NOMO-1 (cell line): ENCODE data around the gene WNT7B.

Experiments used
- DNase-seq, 2 experiments: peaks; one replicate each; lab custom pipeline; 2025; ENCODE audit not compliant: unreplicated experiment in 2 of 2; lab: John Stamatoyannopoulos, UW

The WNT7B gene

GRCh38 chr22:45997077-45997776 is 20.3 kb upstream of the WNT7B start:
- DNase-seq: peak; percentile 71 to 76

DNA sequence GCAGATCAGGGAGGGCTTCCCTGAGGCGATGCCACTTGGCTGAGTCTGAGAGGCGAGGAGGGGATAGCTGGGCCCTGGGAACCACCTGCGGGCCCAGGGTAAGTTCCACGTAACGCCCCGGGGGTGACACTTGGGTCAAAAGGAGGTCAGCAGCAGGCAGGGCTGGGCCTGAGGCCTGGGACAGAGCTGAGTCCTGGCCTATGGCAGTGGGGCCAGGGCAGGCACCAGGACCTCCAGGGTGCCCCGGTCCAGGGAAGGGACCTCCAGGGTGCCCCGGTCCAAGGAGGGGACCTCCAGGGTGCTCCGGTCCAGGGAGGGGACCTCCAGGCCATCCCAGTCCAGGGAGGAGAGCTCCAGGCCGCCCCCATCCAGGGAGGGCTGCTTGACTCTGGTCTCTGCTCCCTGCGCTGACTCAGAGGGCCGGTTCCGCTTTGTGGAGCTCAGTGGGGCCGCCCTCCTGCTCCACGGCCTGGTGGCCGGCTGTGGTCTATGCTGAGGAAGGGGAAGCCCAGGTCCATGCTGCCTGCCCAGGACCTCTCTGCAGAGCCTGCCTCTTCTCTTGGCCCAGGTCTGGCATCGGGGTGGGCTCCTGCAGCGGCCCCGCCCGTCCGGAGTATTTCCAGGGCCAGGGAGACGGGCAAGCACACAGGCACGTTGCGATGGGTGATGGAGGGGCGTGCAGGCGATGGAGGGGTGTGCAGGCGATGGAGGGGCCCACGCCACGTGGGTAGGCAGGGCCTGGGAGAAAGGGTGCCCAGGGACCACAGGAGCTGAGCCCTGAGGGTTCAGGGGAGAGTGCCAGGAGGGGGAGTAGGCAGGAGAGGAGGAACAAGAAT is 19.5 kb upstream of the WNT7B start:
- peak; percentile 86 to 89 for DNase-seq

DNA sequence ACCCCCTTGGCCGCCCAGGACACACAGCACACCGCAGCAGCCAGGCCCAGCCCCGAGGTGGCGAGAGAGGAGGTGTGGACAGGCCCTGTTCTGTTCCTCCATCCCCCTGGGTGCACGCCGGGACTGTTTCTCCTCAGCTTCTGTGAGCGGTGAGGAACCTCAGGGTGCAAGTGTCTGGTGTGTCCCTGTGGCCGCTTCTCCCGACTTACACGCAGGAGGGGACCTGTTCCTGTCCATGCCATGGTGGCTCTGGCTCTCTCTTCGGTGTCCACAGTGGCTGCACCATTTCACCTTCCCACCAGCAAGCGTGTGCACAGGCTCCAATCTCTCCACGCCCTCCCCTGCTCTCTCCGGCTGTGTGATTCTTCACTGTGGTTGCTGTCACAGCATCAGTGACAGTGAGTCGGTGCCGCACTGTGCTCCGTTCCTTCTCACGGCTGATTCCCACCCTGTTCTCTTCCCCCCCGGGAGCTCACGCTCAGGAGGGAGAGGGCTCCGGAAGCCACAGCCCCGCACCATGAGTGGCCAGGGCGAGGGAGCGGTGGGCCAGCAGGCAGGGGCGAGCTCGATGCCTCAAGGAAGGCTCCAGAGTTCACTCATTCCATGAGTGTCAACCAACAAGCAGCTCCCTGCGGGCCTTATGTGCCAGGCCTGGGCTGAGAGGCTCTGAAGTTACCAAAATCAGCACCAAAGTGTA is 18.6 kb upstream of the WNT7B start:
- DNase-seq: no peak

DNA sequence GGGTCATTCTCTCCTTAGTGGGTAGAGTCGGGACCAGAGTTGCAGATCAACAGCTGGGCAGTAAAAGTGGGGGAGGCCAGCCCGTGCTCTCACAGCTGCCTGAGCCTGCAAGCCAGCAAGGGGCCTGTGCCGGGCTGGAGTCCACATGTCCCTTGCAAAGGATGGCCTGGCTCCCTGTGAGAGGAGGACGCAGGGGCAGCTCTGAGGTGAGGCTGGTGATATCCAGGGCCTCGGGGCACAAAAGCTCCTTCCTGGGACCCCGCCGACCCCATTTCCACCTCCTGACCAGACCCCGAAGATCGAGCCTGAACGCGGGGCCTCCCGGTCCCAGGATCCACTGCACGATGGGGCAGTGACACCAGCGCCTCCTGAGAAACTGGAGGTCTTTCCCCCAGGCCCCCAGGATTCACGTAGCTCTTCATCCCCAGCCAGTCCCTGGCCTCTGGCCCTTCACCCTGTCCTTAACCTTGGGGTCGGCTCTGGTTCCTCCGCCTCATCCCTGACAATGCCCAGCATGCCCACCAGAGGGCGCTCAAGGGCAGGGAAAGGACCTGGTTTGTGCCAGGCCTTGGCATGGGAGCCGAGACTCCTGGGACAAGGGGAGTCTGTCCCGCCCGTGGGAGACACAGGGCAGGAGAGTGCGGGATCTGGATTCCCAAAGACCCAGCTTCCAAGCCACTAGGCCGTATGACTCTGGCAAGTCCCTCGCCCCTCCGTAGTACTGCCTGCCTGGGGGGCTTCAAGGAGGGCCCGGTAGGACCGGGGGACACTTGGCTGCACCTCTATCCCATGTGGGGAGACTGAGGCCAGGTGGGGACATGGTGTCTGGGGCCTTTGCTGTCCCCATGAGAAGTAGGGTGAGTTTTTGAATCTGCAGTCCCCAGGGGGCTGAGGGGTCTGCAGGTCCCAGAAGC is 17.8 kb upstream of the WNT7B start:
- DNase-seq: peak; percentile 38 to 61

- DNase-seq: no peak
These were observed 16.9 kb upstream of the WNT7B start for GRCh38 chr22:45993841-45994240.

DNA sequence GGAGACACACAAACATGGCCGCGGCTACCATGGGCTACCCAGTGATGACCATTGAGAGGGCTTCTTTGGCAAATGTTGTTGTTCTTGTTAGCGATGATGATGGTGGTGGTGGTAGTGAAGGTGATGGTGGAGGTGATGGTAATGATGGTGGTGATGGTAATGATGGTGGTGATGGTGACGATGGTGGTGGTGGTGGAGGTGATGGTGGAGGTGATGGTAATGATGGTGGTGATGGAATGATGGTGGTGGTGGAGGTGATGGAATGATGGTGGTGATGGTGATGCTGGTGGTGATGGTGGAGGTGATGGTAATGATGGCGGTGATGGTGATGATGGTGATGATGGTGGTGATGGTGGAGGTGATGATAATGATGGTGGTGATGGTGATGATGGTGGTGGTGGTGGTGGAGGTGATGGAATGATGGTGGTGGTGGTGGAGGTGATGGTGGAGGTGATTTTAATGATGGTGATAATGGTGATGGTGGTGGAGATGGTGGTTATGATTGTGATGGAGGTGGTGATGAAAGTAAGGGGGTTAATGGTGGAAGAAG is 16.3 kb upstream of the WNT7B start:
- DNase-seq: no peak

GRCh38 chr22:45992737-45993136 is 15.8 kb upstream of the WNT7B start:
- no peak for DNase-seq

DNA sequence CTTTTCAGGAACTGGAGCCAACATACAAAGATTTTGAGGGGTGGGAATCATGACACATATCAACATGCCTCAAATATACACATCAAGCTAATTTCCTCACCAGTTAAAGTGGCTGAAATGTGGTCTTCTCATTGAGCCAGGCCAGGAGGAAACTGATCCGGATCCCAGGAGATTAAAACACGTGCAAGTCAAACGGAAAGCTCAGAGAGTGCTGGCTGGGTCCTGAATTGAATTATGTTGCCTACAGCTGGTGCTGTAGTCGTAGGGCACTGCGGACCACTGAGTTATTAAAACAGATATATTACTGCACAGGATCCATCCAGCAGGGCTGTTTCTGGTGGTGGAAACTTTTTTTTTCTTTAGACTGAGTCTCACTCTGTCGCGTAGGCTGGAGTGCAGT is 14.1 kb upstream of the WNT7B start:
- DNase-seq: no peak

- DNase-seq: no peak
These were observed 10.3 kb upstream of the WNT7B start for GRCh38 chr22:45987136-45987861.

- DNase-seq: no peak
These were observed 7.5 kb upstream of the WNT7B start for GRCh38 chr22:45984316-45984916.

- DNase-seq: no peak
These were observed 6.8 kb upstream of the WNT7B start for GRCh38 chr22:45983797-45984196.

DNA sequence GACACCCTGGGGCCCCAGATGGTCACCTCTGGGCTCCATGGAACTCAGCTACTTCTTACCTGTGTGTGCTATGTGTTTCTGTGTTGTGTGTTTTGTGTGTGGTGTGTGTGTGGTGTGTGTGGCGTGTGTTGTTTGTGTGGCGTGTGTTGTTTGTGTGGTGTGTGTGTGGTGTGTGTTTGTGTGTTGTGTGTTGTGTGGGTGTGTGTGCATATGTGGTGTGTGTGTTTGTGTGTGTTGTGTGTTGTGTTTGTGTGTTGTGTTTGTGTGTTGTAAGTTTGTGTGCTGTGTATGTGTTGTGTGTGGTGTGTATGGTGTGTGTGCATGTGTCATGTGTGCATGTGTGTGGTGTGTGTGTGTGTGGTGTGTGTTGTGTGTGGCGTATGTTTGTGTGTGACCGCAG is 3.8 kb upstream of the WNT7B start:
- DNase-seq: no peak

DNA sequence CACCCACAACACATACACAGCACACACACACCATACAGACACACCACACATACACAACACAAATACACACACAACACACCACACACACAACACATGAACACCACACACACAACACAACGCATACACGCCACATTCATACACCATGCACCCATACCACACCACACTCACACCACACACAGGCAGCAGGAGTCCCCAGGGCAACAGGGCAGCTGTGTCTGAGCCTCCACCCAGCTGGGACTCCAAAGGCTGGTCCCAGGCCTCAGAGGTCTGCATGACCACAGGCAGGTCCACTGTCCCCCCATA is 3.3 kb upstream of the WNT7B start:
- DNase-seq: no peak

DNA sequence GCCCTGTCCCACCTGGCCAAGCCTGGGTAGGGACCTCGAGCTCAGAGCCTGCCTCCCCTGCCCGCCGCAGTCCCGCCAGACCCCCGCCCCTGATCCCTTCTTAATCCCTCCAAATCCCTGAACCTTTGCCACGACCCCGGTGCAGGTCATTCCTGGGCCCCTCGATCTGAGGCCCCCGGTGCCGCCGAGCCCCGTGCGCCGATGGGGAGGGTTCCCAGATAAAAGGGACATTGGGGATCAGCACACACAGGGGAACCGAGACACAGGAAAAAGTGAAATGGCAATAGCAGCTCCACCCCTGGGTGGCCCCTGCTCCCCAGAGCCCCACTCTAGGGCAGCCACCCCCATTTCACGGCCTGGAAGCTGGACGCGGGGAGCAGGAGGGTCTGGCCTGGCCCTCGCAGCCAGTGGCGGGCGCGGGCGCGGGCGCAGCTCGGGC is 1.3 kb upstream of the WNT7B start:
- DNase-seq: no peak

DNA sequence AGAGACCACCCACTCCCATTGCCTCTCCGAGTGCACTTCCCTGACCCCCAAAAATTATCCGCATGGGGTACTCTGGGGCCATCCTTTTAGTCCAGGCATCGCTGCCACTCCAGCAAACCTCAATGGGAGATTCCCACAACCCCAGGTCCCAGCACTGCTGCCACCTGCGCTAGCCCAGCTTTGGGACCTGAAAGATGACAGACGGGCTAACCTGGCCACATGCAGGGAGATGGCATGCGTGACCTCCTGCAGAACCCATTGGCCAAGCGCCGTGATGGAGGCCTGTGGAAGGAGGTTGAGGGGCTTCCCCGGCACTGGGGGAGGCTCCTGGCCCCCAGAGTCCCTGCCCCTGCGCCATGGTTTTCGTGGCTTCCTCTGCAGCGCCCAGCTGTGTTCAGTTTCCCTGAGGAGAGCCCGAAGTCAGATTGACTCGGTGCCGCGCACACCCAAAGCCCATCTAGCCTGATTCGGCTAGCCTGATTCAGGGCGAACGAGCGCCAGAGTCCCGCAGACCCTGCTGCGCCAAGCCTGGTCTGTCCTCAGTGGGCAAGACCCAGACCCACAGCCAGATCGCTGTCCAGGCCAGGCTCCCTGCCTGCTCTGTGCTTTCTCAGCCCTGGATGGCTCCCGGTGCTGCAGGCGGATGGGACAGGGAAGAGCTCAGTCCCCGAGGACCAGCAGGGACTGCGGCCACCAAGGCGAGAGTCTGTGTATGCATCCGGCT is 751 bp upstream of the WNT7B start:
- DNase-seq: no peak

DNA sequence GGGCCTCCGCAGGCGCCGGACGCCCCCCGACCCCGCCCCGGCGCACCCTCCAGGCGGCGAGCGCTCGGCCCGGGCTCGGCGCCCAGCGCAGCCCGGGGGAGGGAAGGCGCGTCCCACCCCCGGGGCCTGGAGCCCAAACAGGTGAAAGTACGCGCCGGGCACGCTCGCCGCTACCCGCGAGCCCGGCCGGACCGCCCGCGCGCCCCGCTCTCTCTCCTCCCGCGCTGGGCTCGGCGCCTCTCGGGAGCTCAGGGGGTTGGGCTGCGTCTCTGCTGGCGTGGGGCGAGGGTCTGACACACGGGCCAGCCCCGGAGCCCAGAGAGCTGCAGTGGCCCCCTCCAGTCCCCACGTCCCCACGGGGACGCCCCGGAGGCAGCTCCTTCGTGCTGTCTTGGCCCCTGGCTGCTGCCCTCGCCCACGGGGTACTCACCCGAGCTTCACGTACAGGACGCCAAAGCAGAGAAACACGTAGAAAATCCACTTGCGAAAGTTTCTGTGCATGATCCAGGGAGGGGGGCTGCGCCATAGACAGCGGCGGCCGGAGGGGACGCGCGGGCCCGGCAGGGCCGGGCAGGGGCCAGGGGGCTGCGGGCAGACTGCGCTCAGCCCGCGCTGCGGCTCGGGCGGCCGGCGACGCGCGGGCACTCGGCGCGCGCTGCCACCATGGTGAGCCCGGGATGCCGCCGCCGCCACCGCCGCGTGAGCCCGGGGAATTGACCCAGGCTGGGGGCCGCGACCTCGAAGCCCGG is 534 bp downstream of the WNT7B start:
- no peak for DNase-seq

GRCh38 chr22:45975164-45976161 is 1.5 kb downstream of the WNT7B start:
- DNase-seq: no peak
